Measurements from ENCODE around the gene ISOC1.

DNA sequence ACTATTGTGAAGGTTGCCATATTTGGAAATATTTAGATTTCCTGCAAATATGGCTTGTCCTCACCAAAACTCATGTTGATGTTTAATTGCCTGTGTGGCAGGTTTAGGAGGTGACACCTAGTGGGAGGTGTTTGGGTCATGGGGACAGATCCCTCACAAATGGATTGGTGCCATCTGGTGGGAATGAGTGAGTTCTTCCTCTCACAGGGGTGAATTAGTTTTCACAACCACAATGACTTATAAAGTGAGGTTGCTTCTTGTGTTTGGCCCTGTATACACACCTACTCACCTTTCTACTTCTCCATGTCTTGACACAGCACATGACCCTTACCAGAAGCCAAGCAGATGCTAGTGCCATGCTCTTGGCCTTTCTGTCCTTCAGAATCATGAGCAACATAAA lies 41.1 kb downstream of the ISOC1 start:
- TF ChIP-seq EZH2 (IDR thresholded peaks at IDR 0.05; ENCODE audit: borderline replicate concordance, low read depth, low read length, poor library complexity, severe bottlenecking) = no peak
- TF ChIP-seq, protein P1, sequence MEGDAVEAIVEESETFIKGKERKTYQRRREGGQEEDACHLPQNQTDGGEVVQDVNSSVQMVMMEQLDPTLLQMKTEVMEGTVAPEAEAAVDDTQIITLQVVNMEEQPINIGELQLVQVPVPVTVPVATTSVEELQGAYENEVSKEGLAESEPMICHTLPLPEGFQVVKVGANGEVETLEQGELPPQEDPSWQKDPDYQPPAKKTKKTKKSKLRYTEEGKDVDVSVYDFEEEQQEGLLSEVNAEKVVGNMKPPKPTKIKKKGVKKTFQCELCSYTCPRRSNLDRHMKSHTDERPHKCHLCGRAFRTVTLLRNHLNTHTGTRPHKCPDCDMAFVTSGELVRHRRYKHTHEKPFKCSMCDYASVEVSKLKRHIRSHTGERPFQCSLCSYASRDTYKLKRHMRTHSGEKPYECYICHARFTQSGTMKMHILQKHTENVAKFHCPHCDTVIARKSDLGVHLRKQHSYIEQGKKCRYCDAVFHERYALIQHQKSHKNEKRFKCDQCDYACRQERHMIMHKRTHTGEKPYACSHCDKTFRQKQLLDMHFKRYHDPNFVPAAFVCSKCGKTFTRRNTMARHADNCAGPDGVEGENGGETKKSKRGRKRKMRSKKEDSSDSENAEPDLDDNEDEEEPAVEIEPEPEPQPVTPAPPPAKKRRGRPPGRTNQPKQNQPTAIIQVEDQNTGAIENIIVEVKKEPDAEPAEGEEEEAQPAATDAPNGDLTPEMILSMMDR (conservative IDR thresholded peaks at IDR 0.05; ENCODE audit: low read depth, low read length) = 0 out of 2 replicates have a peak, but pooled peaks have one; percentile 14

Data from A673 (cell line).